Measurements from ENCODE around the gene CAMK2N1.

DNA sequence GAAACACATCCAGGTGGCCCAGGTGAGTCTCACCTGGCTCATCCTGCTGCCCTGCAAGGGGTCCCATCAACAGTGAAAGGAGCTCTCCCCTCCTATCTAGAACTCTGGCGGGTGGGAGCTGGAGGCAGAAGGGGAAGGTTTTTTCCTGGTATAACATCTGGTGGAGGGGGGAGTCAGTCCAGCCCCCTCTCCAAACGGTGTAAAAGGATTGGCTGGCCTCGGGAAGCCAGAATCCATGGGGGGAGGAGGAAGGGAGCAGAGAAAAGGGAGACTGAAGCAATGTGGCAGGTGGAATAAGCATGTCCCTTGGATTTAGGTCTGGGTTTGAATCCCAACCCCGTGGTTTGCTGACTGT, 1.2 kb upstream of the CAMK2N1 start:
- TF ChIP-seq, protein P1, sequence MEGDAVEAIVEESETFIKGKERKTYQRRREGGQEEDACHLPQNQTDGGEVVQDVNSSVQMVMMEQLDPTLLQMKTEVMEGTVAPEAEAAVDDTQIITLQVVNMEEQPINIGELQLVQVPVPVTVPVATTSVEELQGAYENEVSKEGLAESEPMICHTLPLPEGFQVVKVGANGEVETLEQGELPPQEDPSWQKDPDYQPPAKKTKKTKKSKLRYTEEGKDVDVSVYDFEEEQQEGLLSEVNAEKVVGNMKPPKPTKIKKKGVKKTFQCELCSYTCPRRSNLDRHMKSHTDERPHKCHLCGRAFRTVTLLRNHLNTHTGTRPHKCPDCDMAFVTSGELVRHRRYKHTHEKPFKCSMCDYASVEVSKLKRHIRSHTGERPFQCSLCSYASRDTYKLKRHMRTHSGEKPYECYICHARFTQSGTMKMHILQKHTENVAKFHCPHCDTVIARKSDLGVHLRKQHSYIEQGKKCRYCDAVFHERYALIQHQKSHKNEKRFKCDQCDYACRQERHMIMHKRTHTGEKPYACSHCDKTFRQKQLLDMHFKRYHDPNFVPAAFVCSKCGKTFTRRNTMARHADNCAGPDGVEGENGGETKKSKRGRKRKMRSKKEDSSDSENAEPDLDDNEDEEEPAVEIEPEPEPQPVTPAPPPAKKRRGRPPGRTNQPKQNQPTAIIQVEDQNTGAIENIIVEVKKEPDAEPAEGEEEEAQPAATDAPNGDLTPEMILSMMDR (conservative IDR thresholded peaks at IDR 0.05; ENCODE audit: low read depth, low read length), result no peak
- TF ChIP-seq EZH2 (IDR thresholded peaks at IDR 0.05; ENCODE audit: low read length, unreplicated experiment) (no peak), EZH2phosphoT487 (IDR thresholded peaks at IDR 0.05; ENCODE audit: borderline replicate concordance, low read length) (no peak)
